GM06990 (cell line): Measurements from ENCODE around the gene ZBTB17.
"Not testable (repeated sequence)": the region's sequence is repeated elsewhere in the genome, so short reads cannot be mapped to it uniquely, and the experiment has no call there.

ENCODE experiments used
- DNase-seq: peaks from one replicate; pipeline ENCODE4 v3.0.0-alpha.2; 2011; ENCODE audit not compliant: insufficient read length; ENCODE audit errors: extremely low read depth
- H3K27me3 ChIP-seq: replicated peaks from 2 replicates; pipeline ENCODE4 v1.6.0; 2011; ENCODE audit warnings: low read length; ENCODE audit not compliant: control insufficient read depth, insufficient read depth
- H3K36me3 ChIP-seq: 2 replicates; pipeline ENCODE4 v1.5.1; 2011; ENCODE audit warnings: low read length; ENCODE audit not compliant: control insufficient read depth, insufficient read depth
- H3K4me3 ChIP-seq: replicated peaks from 2 replicates; pipeline ENCODE4 v1.5.1; 2011; ENCODE audit warnings: low read depth, mild to moderate bottlenecking, control low read depth, low read length
- TF ChIP-seq, protein P1 (sequence below): IDR thresholded peaks from 2 replicates; pipeline ENCODE4 v1.5.1; 2011; ENCODE audit warnings: low read length, control low read depth, mild to moderate bottlenecking, inconsistent platforms; ENCODE audit not compliant: insufficient read depth, poor library complexity, severe bottlenecking

The ZBTB17 gene

DNA sequence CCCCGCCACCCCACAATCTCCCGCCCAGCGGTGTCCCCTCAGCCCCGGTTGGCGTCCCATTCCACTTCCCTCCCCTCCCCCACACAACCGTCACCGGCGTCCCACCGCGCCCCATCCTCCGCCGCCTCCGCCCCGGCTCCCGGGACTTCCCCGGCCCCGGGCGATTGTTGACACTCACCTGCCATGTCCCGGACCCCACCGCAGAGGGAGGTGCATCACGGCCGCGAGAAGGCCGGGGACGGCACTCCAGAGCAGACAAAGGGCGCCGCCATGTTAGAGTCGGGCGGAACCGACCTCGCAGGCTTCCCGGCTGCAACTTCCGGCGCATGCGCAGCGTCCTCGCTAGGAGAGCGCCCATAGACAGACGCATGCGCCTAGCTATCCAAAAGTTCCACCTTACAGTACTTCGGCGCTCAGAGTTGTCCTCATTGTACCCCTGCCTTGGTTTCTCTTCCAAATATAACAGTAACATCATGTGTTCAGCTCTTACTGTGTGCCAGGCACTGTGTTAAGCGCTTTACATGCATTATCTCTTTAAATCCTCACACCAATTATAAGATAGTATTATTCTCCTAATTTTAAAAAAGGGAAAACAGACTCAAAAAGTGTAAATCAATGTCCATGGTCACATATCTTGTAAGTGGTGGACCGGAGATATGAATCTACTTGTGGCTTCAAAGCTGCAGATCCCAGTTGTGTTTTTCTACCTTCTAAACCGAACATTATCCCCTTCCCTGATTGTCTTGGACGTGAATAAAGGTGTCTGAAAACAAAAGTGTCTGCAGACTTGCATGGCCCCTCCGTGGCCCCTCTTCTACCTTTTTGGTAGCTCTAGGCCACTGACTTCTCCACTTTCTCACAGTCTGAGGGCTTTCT, at the start of gene ZBTB17:
ZBTB17 (minus strand) TSS at position 297 of the 876 bp plus-strand sequence. CDS start 27,606 bp downstream, outside the sequence.
- H3K36me3 ChIP-seq: peaks cover 8% of the 10 kb centered on the region
- peak within 1 kb of the TSS; percentile 83 for H3K4me3 ChIP-seq
- H3K27me3 ChIP-seq: no peaks in the 10 kb centered on the region
- peak; percentile 92 for DNase-seq
- TF ChIP-seq, protein P1, sequence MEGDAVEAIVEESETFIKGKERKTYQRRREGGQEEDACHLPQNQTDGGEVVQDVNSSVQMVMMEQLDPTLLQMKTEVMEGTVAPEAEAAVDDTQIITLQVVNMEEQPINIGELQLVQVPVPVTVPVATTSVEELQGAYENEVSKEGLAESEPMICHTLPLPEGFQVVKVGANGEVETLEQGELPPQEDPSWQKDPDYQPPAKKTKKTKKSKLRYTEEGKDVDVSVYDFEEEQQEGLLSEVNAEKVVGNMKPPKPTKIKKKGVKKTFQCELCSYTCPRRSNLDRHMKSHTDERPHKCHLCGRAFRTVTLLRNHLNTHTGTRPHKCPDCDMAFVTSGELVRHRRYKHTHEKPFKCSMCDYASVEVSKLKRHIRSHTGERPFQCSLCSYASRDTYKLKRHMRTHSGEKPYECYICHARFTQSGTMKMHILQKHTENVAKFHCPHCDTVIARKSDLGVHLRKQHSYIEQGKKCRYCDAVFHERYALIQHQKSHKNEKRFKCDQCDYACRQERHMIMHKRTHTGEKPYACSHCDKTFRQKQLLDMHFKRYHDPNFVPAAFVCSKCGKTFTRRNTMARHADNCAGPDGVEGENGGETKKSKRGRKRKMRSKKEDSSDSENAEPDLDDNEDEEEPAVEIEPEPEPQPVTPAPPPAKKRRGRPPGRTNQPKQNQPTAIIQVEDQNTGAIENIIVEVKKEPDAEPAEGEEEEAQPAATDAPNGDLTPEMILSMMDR: no peak

DNA sequence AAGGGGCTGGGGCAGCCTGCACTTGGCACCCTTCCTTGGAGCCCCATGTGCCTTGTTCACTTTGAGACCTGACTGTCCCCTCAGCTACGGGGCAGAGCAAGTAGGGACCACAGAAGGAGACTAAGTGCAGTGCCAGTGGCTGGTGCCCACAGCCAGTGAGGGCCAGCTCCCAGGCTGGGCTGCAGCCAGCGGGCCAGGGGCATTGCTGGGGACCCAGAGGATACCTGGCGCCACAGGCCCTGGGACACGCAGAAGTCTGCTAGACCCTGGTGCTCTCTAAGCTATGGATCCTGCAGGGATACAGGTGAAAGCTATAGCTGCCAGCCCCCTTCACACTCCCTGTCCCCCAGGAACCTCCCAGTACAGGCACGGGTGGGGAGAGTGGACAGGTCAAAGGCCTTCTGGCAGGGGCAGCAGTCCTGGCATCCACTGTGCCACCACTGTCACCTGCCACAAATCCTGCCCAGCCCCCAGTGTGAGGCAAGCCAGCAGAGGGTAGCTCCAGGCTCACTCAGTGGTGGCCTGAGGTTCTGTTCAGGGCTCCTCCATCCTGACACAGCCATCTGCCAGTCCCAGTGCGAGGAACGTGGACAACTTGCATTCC, 47.3 kb upstream of the ZBTB17 start:
- H3K27me3 ChIP-seq: peaks cover 5% of the 10 kb centered on the region; the same call in 1 of the 2 replicates
- no peaks in the 10 kb centered on the region for H3K36me3 ChIP-seq
- no peak for DNase-seq
- H3K4me3 ChIP-seq: no peak overlapping the region
- TF ChIP-seq, protein P1: no peak

DNA sequence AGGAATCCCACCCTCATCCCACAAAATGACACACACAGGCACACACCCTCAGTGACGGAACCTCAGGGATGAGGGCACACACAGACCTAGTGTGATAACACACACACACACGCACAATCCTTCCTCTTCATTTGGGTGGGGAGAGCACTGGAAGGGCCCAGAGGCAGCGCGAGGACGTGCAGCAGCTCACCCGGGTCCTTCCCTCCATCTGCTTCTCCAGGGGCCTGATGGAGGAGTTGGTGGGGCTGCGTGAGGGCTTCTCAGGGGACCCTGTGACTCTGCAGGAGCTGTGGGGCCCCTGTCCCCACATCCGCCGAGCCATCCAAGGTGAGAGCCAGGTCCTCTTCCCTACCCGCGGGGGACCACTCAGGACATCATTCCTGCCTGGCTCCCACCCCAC, 46.5 kb upstream of the ZBTB17 start:
- Histone ChIP-seq H3K27me3 (peaks cover 5% of the 10 kb centered on the region; the same call in 1 of the 2 replicates), H3K36me3 (no peaks in the 10 kb centered on the region), H3K4me3 (no peak overlapping the region)
- TF ChIP-seq, protein P1: no peak
- DNase-seq: no peak

DNA sequence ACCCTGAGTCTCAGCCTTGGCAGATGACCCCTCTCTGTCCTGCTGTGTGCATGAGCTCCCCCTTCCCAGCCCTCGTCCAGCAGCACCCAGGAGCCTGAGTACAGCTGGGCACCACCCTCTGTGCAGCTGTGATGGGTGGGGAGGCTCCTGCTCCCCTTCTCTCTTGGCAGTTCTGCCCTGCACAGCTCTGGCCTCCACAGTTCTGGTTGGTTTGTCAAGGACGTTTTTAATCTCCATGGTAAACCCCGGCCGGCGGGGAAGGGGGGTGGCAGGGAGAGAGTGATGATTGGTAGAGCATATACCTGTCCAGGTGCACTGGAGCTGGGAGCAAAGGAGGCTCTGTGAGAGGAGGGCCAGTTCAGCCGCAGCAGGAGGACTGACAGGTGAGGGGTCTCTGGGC, 45.8 kb upstream of the ZBTB17 start, which contains the start of gene CLCNKA:
CLCNKA (plus strand) TSS at position 356 of the 400 bp plus-strand sequence. CDS start 584 bp downstream, outside the sequence.
- Histone ChIP-seq H3K27me3 (peaks cover 5% of the 10 kb centered on the region; the same call in 1 of the 2 replicates), H3K4me3 (no peak within 1 kb of the TSS), H3K36me3 (no peaks in the 10 kb centered on the region)
- no peak for DNase-seq
- TF ChIP-seq, protein P1: no peak

DNA sequence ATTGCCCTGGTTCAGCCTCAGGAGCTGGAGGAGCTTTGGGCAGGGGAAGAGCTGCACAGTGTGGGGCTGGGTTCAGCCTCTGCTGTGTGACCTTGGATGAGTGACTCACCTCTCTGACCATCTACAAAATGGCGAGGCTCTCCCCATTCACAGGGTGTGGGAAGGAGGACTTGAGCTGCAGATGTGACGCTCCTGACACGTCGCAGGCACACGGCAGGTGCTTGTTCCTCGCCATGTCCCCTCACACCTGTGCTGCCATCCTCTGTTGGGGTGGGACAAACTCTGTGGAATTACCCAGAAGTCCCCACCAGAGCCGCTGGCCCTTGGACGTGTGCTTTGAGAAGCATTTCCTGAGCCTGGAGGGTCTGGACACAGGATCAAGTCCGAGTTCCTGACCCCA, 45.0 kb upstream of the ZBTB17 start:
- not testable (repeated sequence) for H3K4me3 ChIP-seq, H3K27me3 ChIP-seq, DNase-seq, H3K36me3 ChIP-seq

DNA sequence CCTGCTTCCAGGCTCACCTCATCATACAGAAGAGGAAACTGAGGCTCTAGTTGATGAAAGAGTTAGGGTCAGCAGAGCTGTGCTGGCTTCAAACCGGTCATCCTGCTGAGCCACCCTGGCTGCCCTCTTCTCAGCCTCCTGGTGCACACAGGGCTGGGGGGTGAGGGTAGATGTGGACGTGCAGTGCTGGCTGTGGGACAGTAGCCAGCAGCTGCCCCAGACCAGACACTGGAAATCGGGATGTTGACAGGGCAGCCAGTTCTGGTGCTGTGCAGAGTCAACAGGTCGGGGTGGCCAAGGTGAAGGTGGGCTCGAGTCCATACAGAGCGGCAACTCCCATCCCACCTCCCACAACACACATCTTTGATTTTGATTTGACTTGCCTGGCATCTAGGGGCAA, 44.4 kb upstream of the ZBTB17 start:
- no peak for DNase-seq
- TF ChIP-seq, protein P1: no peak
- no peak overlapping the region for H3K4me3 ChIP-seq
- H3K36me3 ChIP-seq: no peaks in the 10 kb centered on the region
- H3K27me3 ChIP-seq: peaks cover 5% of the 10 kb centered on the region; the same call in 1 of the 2 replicates
